Measurements from ENCODE around the gene HRC.
"Not testable (repeated sequence)": the region's sequence is repeated elsewhere in the genome, so short reads cannot be mapped to it uniquely, and the experiment has no call there.

Gene HRC

DNA sequence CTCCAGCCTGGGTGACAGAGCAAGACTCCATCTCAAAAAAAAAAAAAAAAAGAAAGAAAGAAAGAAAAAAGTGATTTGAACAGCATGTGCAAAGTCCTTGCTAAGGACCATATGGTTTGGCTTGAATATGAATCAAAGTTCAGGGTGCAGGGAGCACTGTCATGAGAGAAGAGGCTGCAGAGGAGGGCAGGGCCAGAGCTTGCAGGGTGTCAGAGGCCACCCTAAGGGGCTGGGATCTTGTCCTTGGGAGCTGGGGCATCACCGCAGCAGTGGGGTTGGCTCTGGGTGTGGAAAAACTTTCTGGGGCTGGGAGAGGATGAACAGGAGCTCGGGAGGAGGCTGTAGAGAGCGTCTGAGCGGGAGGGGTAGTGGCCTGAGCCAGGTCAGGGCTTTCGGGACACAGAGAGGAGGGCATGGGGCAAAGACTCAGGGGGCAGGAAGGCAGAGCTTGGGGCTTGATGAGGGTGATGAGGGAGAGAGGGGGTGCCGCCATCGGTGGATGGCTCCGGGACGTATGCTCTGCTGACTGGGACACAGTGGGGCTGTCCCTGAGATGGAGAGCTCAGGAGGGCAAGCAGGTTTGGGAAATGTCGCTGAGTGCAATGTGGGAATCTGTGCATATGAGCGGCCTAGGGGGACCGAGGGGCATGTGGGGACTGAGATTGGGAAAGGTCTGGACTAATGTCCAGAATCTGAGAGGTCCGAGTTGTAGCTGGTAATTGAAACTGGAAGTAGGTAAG is 5.4 kb upstream of the HRC start:
- no peak for DNase-seq (ENCODE audit: low read depth in 3 of 3)

DNA sequence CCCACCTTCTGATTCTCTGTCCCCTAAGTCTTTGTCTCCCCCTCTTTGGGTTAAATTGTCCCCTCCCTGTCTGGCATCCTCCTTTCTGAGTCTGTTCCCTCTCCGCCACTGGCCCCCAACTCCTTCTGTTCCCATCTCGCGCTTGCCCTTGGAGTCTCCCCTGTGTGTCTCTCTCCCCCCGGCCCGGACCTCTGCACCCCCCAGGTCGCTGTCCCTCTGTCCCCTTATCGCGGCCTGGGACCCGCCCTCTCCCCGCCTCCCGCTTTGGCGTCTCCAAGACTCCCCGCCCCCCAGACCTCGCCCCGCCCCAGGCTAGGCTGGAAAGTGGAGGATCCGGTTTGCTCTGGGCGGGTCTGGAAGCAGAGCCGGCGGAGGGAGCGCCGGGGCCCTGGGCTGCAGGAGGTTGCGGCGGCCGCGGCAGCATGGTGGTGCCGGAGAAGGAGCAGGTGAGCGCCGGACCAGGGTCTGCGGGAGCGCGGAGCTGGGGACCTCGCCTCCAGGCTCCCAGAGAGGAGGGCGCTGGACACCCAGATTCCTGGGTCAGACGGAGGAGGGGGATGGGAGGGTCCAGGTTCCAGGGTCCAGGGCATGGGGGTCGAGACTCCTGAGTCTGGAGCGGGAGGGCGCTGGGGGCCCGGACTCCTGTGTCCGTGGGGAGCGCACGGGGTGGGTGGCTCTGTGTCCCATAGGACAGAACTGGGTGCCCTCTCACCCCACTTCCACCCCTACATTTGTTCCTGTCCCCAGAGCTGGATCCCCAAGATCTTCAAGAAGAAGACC is 2.4 kb upstream of the HRC start, which contains the start of gene TRPM4:
Gene TRPM4, plus strand, starts transcription at position 348 of the 780 bp plus-strand sequence. Its CDS starts 75 bp downstream, at position 423.
- peak in 2 of 3 donors; percentile 32 to 59 for DNase-seq (ENCODE audit: low read depth in 3 of 3)

DNA sequence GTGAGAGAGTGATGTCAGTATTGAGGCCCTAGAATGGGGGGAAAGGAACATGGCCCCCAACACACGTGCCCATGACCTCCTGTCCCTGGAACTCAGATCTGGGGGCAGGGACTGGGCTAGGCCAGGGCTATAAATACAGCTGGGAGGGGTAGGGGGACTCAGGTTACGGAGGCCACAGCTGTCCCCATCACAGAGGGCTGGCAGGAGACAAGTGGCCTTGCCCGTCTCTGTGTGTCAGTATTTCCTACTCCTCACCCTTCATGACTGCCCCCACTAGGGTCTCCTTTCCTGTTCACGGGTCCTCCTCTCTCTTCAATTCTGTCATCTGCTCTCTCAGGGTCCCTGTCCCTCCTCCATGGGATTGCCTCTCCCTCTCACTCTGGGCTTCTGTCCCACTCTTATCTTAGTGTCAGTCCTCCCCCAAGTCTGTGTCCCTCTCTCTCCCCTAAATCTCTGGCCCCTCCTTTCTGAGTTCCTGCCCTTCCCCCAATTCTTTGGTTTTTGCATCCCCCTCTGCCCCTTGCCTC is 687 bp upstream of the HRC start:
- no peak for DNase-seq (ENCODE audit: low read depth in 3 of 3)

DNA sequence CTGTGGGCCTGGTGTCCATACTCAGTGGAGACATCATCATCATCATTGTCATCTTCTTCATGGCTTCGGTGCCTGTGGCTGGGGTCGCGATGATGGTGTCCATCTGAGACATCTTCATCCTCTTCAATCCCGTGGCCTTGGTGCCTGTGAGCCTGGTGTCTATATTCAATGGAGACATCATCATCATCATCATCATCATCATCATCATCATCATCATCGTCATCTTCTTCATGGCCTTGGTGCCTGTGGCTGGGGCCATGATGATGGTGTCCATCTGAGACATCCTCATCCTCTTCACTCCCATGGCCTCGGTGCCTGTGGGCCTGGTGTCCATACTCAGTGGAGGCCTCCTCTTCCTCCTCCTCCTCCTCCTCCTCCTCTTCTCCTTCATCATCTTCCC is 917 bp downstream of the HRC start:
- no peak for DNase-seq (ENCODE audit: low read depth in 3 of 3)

DNA sequence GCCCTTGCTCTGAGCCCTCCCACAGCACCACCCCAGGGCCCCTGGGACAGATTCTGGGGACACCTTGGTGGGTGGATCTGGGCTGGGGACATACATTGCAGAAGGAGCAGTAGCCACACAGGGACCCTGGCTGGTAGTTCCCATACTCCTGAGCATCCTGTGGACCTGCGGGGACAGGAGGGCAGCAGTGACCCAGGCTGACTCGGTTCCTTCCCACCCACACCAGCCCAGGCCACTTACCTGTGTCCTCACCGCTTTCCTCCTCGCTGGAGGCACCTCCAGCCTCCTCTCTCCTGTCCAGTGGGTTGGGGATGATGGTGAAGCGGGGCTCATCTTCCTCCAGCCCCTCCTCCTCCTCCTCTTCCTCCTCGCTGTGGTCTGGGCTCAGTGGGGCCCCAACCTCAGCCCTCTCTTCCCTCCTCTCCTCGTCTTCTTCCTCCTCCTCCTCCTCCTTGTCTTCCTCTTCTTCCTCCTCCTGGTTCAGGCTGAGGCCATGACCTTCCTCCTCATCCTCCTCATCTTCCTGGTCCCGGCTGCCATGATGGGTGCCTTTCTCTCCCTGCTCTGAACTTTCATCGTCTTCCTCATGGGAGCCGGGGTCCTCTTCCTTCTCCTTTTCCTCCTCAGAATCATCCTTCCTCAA is 1.9 kb downstream of the HRC start:
- DNase-seq (ENCODE audit: low read depth in 3 of 3), result no peak

DNA sequence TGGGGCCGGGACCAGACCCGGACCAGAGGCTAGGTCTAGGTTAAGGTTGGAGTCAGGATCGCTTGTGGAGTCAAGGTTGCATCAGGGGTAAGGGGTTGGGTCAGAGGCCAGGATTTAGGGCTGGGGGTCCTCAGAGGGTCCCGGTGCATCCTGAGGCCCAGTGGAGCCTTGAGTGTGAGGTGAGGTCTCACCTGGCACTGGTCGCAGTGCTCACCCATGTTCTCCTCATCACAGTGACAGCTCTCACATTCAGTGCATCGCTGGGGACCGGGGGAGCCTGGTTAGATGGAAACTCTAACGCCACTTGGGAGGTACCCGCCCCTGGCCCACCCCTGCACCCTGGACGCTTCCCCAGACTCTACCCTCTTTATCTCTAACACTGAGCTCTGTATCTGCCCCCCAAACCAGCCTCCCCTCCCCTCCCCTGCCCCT is 3.1 kb downstream of the HRC start:
- no peak for DNase-seq (ENCODE audit: low read depth in 3 of 3)

DNA sequence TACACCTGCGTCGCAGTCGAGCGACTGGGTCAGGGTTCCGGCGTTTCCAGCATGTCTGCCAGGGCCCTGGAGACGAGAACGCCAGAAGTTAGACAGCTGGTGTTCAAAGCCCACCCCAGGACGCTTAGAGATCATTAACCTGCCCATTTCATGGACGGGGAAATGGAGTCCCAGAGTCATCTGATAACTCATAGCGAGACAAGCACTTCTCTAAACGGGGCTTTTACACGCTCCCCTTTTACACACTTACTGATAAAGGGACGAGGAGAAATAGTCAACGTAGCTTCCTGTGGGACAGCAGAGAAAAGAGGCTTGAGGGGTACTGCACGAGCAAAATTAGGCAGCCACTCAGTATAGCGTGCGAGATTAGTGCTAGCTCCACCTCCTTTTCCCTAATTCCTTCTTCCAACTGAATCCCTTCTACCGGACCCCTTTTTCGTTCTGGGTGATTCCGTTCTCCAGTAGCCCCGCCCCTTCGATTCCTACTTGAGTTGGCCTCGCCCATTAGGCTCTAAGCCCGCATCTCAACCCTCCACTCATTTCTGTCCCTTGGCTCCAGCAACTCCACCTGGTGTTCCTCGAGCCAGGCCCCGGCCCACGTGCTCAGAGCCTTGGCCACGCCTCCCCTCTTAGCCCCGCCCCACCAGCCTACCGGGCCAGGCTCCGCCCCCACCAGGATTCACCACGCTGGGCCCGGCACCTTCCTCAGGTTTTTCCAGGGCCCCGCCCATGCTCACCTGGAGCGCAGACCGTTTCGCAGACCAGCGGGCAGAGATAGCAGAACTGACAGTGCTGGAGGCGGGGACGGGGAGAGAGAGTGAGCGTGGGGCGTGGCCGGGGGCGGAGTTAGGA is 3.7 kb downstream of the HRC start:
- DNase-seq (ENCODE audit: low read depth in 3 of 3), result peak in 1 of 3 donors; percentile 29

DNA sequence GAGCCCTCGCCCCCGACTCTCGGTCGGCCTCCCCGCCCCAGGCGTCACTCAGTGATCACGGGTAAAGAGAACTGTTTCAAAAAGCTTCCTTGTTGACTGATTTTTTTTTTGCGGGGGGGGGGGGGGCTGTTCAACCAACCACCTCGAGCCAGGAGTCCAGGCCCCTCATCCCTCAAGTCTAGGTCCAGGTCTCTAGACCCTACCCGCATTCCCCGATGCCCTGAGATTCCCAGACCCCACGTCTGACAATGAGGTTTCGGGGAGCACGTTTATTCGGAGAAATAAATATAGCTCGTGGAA is 4.3 kb downstream of the HRC start:
- DNase-seq (ENCODE audit: low read depth in 3 of 3), result no peak

DNA sequence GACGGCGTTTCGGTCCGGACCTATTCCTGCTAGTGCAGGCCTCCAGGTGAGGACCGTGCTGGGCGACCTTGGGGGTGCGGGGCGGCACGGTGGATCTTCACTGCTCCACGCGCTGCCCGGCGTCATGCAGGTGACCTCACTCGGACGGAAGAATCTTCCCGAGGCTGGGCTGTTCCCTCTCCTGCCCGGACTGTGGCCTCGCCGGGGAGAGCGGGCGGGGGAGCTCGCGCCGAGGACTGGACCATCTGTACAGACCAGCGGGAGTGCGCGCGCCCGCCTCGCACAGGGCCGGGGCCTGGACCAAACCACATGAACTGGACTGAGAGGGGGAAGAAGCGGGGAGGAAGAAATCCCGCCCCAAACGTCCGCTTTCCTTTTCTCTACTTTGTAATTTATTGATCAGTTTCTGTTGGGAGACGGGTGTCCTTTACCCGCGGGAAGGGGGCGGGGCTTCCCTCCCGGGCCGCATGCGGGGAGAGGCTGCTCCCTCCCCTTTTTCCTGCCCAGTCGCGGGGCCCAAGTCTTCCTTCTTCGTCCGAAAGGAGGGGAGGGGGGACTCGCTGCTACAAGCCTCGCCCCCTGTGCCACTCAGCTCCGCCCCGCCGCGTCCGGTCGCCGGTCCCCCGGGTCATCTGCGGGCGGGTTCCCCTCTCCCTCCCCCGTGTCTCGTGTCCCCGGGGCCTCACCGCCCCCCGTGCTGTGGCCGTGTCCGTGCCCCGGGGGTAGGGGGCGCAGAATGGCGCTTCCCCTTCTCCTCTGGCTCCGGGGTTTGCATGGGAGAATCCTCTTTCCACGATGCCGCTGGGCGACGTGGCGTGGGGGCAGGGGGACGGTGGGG is 4.9 kb downstream of the HRC start:
- no peak for DNase-seq (ENCODE audit: low read depth in 3 of 3)

DNA sequence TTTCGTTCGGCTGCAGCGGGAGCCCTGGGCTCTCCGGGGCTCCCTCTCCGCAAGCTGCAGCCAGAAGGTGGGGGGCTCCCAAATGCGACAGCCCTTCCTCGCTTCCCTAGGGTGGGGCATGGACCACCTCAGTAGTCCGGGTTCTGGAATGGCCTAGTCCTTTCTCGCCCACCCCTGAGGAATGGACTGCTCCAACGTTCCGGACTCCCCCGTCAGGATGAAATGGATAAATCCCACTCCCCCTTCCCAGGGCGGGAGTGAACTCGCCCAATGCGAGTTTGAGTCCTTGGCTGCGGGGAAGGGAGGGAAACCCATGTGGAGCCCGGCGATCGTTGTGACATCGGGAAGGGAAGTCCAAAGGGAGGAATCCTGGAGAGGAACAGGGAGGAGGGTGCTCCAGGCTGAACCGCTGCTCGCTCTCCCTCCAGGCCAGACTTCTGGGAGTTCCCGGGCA is 5.5 kb downstream of the HRC start:
- no peak for DNase-seq (ENCODE audit: low read depth in 3 of 3)

DNA sequence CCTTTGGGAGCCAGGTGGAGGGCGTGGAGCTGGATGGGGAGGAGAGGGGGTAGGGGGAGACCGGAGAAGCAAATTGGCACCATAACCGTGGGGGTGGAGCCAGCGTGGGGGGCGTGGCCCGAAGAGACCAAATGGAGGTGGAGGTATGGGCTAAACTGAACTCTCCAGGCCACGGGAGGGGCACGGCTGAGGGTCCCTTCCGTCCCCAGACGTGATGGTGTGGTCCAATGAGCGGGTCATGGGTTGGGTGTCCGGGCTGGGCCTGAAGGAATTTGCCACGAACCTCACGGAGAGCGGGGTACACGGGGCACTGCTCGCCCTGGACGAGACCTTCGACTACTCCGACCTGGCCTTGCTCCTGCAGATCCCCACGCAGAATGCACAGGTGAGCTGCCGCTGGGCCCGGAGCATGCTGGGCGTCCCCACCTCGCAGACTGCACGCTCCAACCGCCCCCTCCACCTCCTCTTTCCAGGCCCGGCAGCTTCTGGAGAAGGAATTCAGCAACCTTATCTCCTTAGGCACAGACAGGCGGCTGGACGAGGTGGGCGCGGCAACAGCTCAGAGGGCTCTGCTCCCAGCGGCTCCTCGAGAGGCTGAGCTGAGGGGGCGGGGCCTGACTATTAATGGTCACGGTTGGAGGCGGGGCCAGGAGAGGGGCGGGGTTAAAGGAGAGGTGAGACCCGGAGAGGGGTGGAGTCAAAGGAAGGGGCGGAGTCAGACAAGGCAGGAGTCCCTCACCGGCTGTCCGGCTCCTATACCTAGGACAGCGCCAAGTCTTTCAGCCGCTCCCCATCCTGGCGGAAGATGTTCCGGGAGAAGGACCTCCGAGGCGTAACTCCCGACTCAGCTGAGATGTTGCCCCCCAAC is 6.2 kb downstream of the HRC start:
- DNase-seq (ENCODE audit: low read depth in 3 of 3), result peak; percentile 74 to 91 (median 77)

DNA sequence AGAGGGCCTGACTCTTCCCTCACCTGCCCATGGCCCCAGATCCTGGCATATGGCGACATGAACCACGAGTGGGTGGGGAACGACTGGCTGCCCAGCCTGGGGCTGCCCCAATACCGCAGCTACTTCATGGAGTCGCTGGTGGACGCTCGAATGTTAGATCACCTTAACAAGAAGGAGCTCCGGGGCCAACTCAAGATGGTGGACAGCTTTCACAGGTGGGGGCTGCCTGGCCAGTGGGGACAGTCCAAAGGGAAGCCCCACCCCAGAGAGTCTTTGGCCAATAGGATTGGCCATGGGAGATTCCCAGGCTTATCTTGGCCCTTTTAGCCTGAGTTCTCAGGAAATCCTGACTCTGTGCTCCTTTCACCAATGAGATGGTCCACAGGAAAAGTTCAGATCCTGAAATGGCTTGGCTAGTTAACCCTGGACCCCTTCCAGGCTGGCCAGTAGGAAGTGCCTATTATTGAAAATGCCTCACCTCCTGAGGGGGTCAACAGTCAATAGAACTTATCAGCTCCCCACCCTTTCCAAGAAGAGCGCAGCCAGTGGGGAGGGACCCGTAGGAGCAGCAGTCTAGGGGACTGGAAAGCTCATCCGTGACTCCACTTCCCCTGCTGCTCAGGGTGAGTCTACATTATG is 7.0 kb downstream of the HRC start:
- no peak for DNase-seq (ENCODE audit: low read depth in 3 of 3)

DNA sequence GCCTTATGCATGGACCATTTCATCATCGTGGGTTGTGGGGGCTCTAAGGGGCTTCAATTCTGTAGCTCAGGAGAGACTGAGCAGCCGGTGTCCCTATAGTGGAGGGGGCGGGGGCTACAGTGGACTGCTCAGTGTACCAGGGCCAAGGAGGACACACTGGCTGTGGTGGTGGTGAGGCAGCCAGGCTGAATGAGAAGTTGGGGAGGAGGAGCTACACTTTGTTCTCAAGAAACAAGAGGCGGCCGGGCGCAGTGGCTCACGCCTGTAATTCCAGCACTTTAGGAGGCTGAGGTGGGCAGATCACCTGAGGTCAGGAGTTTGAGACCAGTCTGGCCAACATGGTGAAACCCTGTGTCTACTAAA is 8.8 kb downstream of the HRC start:
- not testable (repeated sequence) for DNase-seq (ENCODE audit: low read depth in 3 of 3)

DNA sequence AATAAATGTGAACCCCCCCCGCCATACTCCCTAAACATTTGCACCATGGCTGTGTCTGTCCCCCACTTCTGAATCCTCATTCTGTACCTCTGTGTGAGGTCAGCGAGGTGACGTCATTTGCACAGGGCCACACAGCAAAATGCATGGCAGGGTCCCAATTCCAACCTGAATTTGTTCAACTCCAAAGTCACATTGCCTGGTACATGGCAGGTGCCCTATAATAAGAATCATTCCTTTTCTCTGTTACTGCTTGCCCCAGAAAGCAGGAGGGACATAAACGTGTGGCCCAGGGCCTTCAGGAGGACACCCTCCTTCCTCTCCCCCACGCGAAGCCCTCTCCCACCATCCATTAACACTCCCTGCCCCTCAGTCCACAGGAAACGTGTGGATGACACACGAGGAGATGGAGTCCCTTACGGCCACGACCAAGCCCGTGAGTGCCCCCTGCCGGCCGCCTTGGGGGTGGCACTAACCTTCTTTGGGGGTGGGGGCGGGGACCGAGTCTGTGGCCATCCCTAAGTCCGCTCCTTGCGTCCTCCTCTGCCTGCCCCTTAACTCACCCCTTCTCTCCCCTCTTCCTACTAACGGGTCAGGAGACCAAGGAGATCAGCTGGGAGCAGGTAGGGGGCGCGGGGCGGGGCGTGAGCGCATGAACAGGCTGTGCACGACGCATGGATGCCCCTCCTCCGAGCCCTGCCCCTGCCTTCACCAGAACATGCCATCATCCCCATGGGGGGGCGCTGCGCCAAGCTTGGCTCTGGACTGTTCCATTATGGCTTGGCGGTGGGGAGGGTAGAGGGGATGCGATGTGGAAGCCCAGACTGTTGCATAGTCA is 9.4 kb downstream of the HRC start:
- DNase-seq (ENCODE audit: low read depth in 3 of 3), result peak; percentile 70 to 72 (median 71)

DNA sequence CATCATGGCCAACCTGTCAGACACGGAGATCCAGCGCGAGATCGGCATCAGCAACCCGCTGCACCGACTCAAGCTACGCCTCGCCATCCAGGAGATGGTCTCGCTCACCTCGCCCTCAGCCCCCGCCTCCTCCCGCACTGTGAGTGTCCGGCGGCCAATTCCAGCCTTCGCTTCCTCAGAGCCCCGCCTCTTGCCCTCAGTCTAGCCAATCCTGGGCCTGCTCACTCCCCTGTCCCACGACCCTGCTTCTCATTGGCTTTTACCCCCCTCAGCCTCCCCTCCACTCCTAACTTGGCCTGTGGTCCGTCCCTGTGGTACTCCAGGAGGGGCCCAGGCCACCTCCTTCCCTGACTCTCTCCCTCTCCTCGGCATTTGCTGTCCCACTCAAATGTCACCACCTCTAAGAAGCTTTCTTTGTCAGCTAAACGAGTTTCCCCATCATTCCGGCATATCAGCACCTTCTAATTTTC is 12.3 kb downstream of the HRC start:
- DNase-seq (ENCODE audit: low read depth in 3 of 3), result peak; percentile 44 to 67 (median 67)

DNA sequence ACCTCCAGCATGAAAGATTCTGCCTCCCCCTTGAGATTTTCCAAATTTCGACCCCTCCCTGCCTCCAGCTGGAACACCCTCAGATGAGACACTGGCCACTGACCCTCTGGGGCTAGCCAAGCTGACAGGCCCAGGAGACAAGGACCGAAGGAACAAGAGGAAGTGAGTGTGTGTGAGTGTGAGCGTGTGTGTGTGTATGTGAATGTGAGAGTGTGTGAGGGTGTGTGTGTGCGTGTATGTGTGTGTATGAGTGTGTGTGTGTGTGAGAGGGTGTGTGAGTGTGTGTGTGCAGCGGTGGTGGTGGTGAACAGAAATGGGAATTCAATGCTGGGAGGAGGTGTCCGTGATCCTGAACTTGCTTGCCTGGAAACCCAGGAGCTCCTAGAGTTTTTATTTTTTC is 13.8 kb downstream of the HRC start:
- no peak for DNase-seq (ENCODE audit: low read depth in 3 of 3)

DNA sequence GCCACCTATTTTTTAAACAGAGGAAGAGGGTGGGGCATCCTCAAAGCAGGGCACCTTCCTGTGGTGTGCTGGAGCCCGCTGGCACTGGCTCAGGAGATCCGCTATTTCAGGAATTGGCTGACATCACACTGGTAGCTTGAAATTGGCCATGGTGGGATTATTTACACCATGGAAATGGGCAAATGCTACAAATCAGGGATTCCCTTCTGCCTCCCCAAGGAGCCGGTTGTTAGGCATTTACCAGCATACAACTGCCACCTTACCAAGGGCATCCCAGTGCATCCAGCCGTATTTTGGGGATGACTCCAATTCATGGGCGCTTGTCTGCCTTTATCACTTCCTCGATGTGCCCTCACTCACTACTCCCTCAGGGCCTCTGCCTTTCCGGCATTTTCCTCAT is 14.2 kb downstream of the HRC start:
- no peak for DNase-seq (ENCODE audit: low read depth in 3 of 3)

DNA sequence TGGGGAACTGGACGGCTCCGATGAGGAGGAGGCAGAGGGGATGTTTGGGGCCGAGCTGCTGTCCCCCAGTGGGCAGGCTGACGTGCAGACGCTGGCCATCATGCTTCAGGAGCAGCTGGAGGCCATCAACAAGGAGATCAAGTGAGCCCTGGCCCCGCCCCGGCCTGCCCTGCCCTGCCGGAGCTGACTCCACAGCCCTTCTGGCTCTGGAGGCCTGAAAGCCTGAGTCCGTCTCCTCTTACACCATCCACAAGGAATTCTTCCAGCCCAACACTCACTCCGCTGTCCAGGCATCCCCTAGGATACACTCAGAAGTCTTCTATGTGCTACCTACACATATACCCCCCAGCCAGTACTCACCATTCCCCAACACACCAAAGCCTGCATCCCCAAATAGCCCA is 18.4 kb downstream of the HRC start:
- DNase-seq (ENCODE audit: low read depth in 3 of 3), result no peak
